Hepatocyte (in vitro differentiated cells): ENCODE results near the gene DHFR2. TPM values are rescaled to one million over a fixed set of nuclear protein-coding genes. Genes with fewer than 3 reads are reported as not detected.

Experiments
- DNase-seq: peaks from one replicate; pipeline ENCODE4 v3.0.0-alpha.2; 2016; ENCODE audit warnings: low spot score
- H2AFZ ChIP-seq: fragments of 200-600 bp; sonication (generic); 2 replicates; pipeline ENCODE4 v1.6.0; 2016; ENCODE audit warnings: antibody characterized with exemption, mild to moderate bottlenecking
- H3K27ac ChIP-seq: fragments of 200-600 bp; sonication (generic); 2 replicates; pipeline ENCODE4 v1.5.1; 2016; ENCODE audit warnings: mild to moderate bottlenecking
- H3K27me3 ChIP-seq: fragments of 200-600 bp; sonication (generic); 2 replicates; pipeline ENCODE4 v1.6.1; 2016
- H3K36me3 ChIP-seq: fragments of 200-600 bp; sonication (generic); replicated peaks from 2 replicates; pipeline ENCODE4 v1.5.1; 2016; ENCODE audit warnings: low read depth; ENCODE audit not compliant: insufficient read depth
- H3K4me1 ChIP-seq: fragments of 200-600 bp; sonication (generic); 2 replicates; pipeline ENCODE4 v1.5.1; 2016; ENCODE audit warnings: mild to moderate bottlenecking, moderate library complexity; ENCODE audit not compliant: insufficient read depth
- H3K4me2 ChIP-seq: fragments of 200-600 bp; sonication (generic); 2 replicates; pipeline ENCODE4 v1.6.0; 2016
- H3K4me3 ChIP-seq: fragments of 200-600 bp; sonication (generic); 2 replicates; pipeline ENCODE4 v1.5.1; 2016; ENCODE audit warnings: mild to moderate bottlenecking
- H3K79me2 ChIP-seq: fragments of 200-600 bp; sonication (generic); 2 replicates; pipeline ENCODE4 v1.6.0; 2017; ENCODE audit warnings: mild to moderate bottlenecking
- H3K9me2 ChIP-seq: fragments of 200-600 bp; sonication (generic); replicated peaks from 2 replicates; pipeline ENCODE4 v1.6.0; 2017; ENCODE audit warnings: mild to moderate bottlenecking; ENCODE audit not compliant: insufficient read depth
- H3K9me3 ChIP-seq: fragments of 200-600 bp; sonication (generic); 2 replicates; pipeline ENCODE4 v1.5.1; 2016; ENCODE audit warnings: low read depth, mild to moderate bottlenecking
- H4K20me1 ChIP-seq: fragments of 200-600 bp; sonication (generic); 2 replicates; pipeline ENCODE4 v1.6.0; 2016; ENCODE audit warnings: mild to moderate bottlenecking; ENCODE audit not compliant: insufficient read depth, poor library complexity, severe bottlenecking
- EZH2 ChIP-seq: fragments of 200-600 bp; sonication (generic); IDR thresholded peaks from 2 replicates; pipeline ENCODE4 v1.6.1; 2016; ENCODE audit warnings: antibody characterized with exemption, mild to moderate bottlenecking, borderline replicate concordance
- EZH2phosphoT487 ChIP-seq: fragments of 200-600 bp; sonication (generic); IDR thresholded peaks from one replicate; pipeline ENCODE4 v1.6.1; 2018; ENCODE audit warnings: antibody characterized with exemption, mild to moderate bottlenecking, low read depth, moderate library complexity; ENCODE audit not compliant: unreplicated experiment, severe bottlenecking
- WGBS: methylation state at CpG from one replicate; pipeline ENCODE4 v1.1.6; 2016; ENCODE audit warnings: low lambda C conversion rate; ENCODE audit errors: missing lambda C conversion rate; 5-methylcytosine and 5-hydroxymethylcytosine counted together
- polyA plus RNA-seq: library from polyadenylated mRNA; unstranded; fragments of >200 nt; fragmentation: Nextera tagmentation; extraction: Ambion mirVana; gene quantifications from 2 replicates; pipeline ENCODE4 v1.2.1, GENCODE V29; 2016
- total RNA-seq: library from RNA; depleted of rRNA; stranded (reverse); fragments of >200 nt; gene quantifications from 2 replicates; pipeline ENCODE4 v1.2.3, GENCODE V29; 2014
- TF ChIP-seq, protein P1 (sequence below): fragments of 200-600 bp; sonication (generic); IDR thresholded peaks from 2 replicates; pipeline ENCODE4 v1.5.1; 2016; ENCODE audit warnings: antibody characterized with exemption, mild to moderate bottlenecking; ENCODE audit not compliant: poor library complexity

DHFR2 gene
- total and polyA plus RNA-seq, 2 experiments from 2014 or later: 6.5 to 7.9 TPM

DNA sequence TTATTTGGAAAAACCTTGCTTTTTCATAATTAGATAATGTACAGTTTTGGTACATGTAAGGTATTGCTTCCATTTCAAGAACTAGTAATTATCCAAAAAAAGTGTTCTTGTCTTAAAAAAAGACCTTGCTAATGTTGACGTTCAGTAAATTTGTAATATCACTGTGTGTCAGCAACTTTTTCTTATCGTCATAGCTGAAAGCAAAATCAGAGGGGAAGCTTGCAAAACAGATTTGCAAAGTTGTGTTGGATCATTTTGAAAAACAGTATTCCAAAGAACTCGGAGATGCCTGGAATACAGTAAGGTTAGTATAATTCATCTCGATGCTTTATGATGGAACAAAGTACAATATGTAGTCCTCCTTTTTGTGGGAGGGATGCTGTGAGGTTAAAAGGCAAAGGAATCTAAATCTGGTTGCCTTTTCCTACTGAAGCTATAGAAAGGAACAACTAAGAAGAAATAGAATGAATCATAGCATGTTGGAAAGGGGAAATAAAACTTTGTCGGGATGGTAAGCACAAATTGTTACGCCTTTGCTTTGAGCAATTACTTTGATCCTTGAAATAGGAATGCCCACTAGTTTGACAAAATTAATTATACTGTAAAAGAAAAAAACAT is 1.6 kb upstream of the DHFR2 start:
- no peak for DNase-seq
- Histone ChIP-seq H4K20me1 (no peaks in the 10 kb centered on the region), H2AFZ (no peak overlapping the region), H3K9me3 (no peaks in the 10 kb centered on the region), H3K79me2 (peaks cover 27% of the 10 kb centered on the region), H3K27me3 (no peaks in the 10 kb centered on the region), H3K27ac (no peak overlapping the region), H3K36me3 (no peaks in the 10 kb centered on the region), H3K4me1 (peaks cover 4% of the 10 kb centered on the region), H3K4me3 (no peak overlapping the region), H3K9me2 (no peaks in the 10 kb centered on the region), H3K4me2 (peak overlapping the region; percentile 83)
- TF ChIP-seq, protein P1, sequence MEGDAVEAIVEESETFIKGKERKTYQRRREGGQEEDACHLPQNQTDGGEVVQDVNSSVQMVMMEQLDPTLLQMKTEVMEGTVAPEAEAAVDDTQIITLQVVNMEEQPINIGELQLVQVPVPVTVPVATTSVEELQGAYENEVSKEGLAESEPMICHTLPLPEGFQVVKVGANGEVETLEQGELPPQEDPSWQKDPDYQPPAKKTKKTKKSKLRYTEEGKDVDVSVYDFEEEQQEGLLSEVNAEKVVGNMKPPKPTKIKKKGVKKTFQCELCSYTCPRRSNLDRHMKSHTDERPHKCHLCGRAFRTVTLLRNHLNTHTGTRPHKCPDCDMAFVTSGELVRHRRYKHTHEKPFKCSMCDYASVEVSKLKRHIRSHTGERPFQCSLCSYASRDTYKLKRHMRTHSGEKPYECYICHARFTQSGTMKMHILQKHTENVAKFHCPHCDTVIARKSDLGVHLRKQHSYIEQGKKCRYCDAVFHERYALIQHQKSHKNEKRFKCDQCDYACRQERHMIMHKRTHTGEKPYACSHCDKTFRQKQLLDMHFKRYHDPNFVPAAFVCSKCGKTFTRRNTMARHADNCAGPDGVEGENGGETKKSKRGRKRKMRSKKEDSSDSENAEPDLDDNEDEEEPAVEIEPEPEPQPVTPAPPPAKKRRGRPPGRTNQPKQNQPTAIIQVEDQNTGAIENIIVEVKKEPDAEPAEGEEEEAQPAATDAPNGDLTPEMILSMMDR: no peak
- TF ChIP-seq EZH2 (no peak), EZH2phosphoT487 (no peak)
- WGBS: 90% methylated on average over 6 of the region's 6 CpGs

DNA sequence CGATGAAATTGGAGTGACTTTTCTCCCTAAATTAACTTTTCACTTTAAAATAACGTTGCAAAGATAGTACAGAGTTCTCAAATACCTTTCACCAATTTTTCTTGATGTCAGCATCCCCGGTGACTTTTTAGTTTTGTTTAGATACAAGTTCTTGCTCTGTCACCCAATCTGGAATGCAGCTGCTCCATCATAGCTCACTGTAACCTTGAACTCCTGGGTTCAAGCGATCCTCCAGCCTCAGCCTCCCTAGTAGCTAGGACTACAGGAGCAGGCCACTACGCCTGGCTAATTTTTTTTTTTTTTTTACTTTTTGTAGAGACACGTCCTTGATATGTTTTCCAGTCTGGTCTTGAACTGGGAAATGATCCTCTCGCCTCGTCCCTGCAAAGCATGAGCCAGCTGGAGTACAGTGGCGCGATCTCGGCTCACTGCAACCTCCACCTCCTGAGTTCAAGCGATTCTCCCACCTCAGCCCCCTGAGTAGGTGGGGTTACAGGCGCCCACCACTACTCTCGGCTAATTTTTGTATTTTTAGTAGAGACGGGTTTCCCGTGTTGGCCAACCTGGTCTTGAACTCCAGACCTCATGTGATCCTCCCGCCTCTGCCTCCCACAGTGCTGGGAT is 892 bp upstream of the DHFR2 start:
- Histone ChIP-seq H3K4me2 (peak overlapping the region; percentile 83), H3K4me1 (peaks cover 4% of the 10 kb centered on the region), H4K20me1 (no peaks in the 10 kb centered on the region), H3K9me3 (no peaks in the 10 kb centered on the region), H3K27me3 (no peaks in the 10 kb centered on the region), H3K9me2 (no peaks in the 10 kb centered on the region), H2AFZ (peak overlapping the region; percentile 90), H3K36me3 (no peaks in the 10 kb centered on the region), H3K4me3 (peak overlapping the region; percentile 72), H3K27ac (peak overlapping the region; percentile 99), H3K79me2 (peaks cover 27% of the 10 kb centered on the region)
- TF ChIP-seq, protein P1: no peak
- no peak for TF ChIP-seq EZH2phosphoT487
- no peak for TF ChIP-seq EZH2
- no peak for DNase-seq
- 68% methylated on average over 17 of the region's 17 CpGs for WGBS

DNA sequence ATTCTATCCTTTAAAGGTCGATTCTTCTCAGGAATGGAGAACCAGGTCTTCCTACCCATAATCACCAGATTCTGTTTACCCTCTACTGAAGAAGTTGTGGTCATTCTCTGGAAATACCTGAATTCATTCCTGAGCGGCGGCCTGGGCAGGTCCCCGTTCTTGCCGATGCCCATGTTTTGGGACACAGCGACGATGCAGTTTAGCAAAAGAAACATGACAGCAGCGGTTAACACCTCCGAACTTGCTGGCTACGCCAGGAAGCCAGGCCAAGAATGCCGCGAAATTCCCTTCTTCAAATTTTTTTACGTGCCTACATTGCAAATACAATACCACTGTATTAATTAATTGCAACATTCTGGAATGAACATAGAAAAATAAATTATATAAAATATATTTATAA is 1.4 kb downstream of the DHFR2 start:
- no peak for DNase-seq
- H3K36me3 ChIP-seq: no peaks in the 10 kb centered on the region
- TF ChIP-seq EZH2phosphoT487: no peak
- no peak for TF ChIP-seq EZH2
- TF ChIP-seq, protein P1: no peak
- H3K9me3 ChIP-seq: no peaks in the 10 kb centered on the region
- no peak overlapping the region for H3K4me2 ChIP-seq
- no peak overlapping the region for H2AFZ ChIP-seq
- H3K4me3 ChIP-seq: no peak overlapping the region
- 96% methylated on average over 13 of the region's 13 CpGs for WGBS
- no peak overlapping the region for H3K27ac ChIP-seq
- H3K9me2 ChIP-seq: no peaks in the 10 kb centered on the region
- H3K4me1 ChIP-seq: peaks cover 4% of the 10 kb centered on the region
- H3K27me3 ChIP-seq: no peaks in the 10 kb centered on the region
- H4K20me1 ChIP-seq: no peaks in the 10 kb centered on the region
- H3K79me2 ChIP-seq: peaks cover 27% of the 10 kb centered on the region
